Measurements from ENCODE around the gene ARL14EP.

The ARL14EP gene

GRCh38 chr11:30304620-30305019 is 18.3 kb upstream of the ARL14EP start:
- Histone ChIP-seq H3K27ac (ENCODE audit: low read depth, low read length) (no peak overlapping the region), H3K9ac (ENCODE audit: low read length) (no peak overlapping the region), H3K4me2 (ENCODE audit: low read length) (no peak overlapping the region), H3K18ac (ENCODE audit: low read length) (no peak overlapping the region), H3K23ac (ENCODE audit: low read length) (no peak overlapping the region), H4K8ac (ENCODE audit: low read depth, low read length) (no peak overlapping the region), H3K56ac (ENCODE audit: low read length) (no peak overlapping the region), H2BK15ac (replicated peaks; ENCODE audit: low read depth) (no peak overlapping the region), H2AK5ac (ENCODE audit: low read length) (no peak overlapping the region), H3K4ac (ENCODE audit: low read depth, low read length) (no peak overlapping the region), H4K5ac (ENCODE audit: low read length) (no peak overlapping the region), H3K27me3 (ENCODE audit: insufficient read depth, low read length, poor library complexity) (no peaks in the 10 kb centered on the region), H3K79me1 (ENCODE audit: low read length) (no peaks in the 10 kb centered on the region), H3K4me1 (ENCODE audit: control insufficient read depth, low read depth, low read length) (no peaks in the 10 kb centered on the region), H2BK120ac (ENCODE audit: low read depth, low read length) (no peak overlapping the region), H2BK5ac (ENCODE audit: low read length) (no peak overlapping the region), H3K4me3 (ENCODE audit: low read length) (no peak overlapping the region), H3K36me3 (ENCODE audit: control insufficient read depth, insufficient read depth, low read length) (no peaks in the 10 kb centered on the region), H3K79me2 (ENCODE audit: control insufficient read depth, insufficient read depth, low read length) (no peaks in the 10 kb centered on the region)
- DNase-seq = no peak
- WGBS (ENCODE audit: extremely low coverage, insufficient coverage, low lambda C conversion rate) = no CpG with 5 or more reads among the region's 1 CpG

- H3K4ac ChIP-seq (ENCODE audit: low read depth, low read length) = no peak overlapping the region
- no CpG with 5 or more reads among the region's 1 CpG for WGBS (ENCODE audit: extremely low coverage, insufficient coverage, low lambda C conversion rate)
- H2BK15ac ChIP-seq (replicated peaks; ENCODE audit: low read depth) = no peak overlapping the region
These were observed 12.3 kb upstream of the ARL14EP start for GRCh38 chr11:30310623-30311022.

GRCh38 chr11:30311189-30311588 is 11.7 kb upstream of the ARL14EP start:
- Histone ChIP-seq H2BK120ac (ENCODE audit: low read depth, low read length) (no peak overlapping the region), H3K4me2 (ENCODE audit: low read length) (no peak overlapping the region), H3K79me1 (ENCODE audit: low read length) (no peaks in the 10 kb centered on the region), H3K9ac (ENCODE audit: low read length) (no peak overlapping the region), H3K18ac (ENCODE audit: low read length) (no peak overlapping the region), H3K4me1 (ENCODE audit: control insufficient read depth, low read depth, low read length) (no peaks in the 10 kb centered on the region), H2AK5ac (ENCODE audit: low read length) (no peak overlapping the region), H3K27me3 (ENCODE audit: insufficient read depth, low read length, poor library complexity) (no peaks in the 10 kb centered on the region), H2BK5ac (ENCODE audit: low read length) (no peak overlapping the region), H4K8ac (ENCODE audit: low read depth, low read length) (no peak overlapping the region), H4K5ac (ENCODE audit: low read length) (no peak overlapping the region), H3K23ac (ENCODE audit: low read length) (no peak overlapping the region), H2BK15ac (replicated peaks; ENCODE audit: low read depth) (no peak overlapping the region), H3K36me3 (ENCODE audit: control insufficient read depth, insufficient read depth, low read length) (no peaks in the 10 kb centered on the region), H3K79me2 (ENCODE audit: control insufficient read depth, insufficient read depth, low read length) (no peaks in the 10 kb centered on the region), H3K27ac (ENCODE audit: low read depth, low read length) (no peak overlapping the region), H3K4ac (ENCODE audit: low read depth, low read length) (no peak overlapping the region), H3K4me3 (ENCODE audit: low read length) (no peak overlapping the region), H3K56ac (ENCODE audit: low read length) (no peak overlapping the region)
- no peak for DNase-seq
- WGBS (ENCODE audit: extremely low coverage, insufficient coverage, low lambda C conversion rate) = no CpG with 5 or more reads among the region's 2 CpGs

More at GRCh38 chr11:30310623-30311022, 12.3 kb upstream of the ARL14EP start:
- no peak overlapping the region for H3K23ac ChIP-seq (ENCODE audit: low read length)
- H3K27me3 ChIP-seq (ENCODE audit: insufficient read depth, low read length, poor library complexity) = no peaks in the 10 kb centered on the region
- no peak overlapping the region for H3K56ac ChIP-seq (ENCODE audit: low read length)
- H3K36me3 ChIP-seq (ENCODE audit: control insufficient read depth, insufficient read depth, low read length) = no peaks in the 10 kb centered on the region
- H3K79me1 ChIP-seq (ENCODE audit: low read length) = no peaks in the 10 kb centered on the region
- DNase-seq = no peak
- H3K4me3 ChIP-seq (ENCODE audit: low read length) = no peak overlapping the region
- no peak overlapping the region for H2BK5ac ChIP-seq (ENCODE audit: low read length)
- H3K79me2 ChIP-seq (ENCODE audit: control insufficient read depth, insufficient read depth, low read length) = no peaks in the 10 kb centered on the region
- H3K4me1 ChIP-seq (ENCODE audit: control insufficient read depth, low read depth, low read length) = no peaks in the 10 kb centered on the region
- no peak overlapping the region for H4K5ac ChIP-seq (ENCODE audit: low read length)
- no peak overlapping the region for H3K4me2 ChIP-seq (ENCODE audit: low read length)
- no peak overlapping the region for H2AK5ac ChIP-seq (ENCODE audit: low read length)
- H2BK120ac ChIP-seq (ENCODE audit: low read depth, low read length) = no peak overlapping the region
- no peak overlapping the region for H3K27ac ChIP-seq (ENCODE audit: low read depth, low read length)
- no peak overlapping the region for H4K8ac ChIP-seq (ENCODE audit: low read depth, low read length)
- H3K9ac ChIP-seq (ENCODE audit: low read length) = no peak overlapping the region
- no peak overlapping the region for H3K18ac ChIP-seq (ENCODE audit: low read length)

- Histone ChIP-seq H3K18ac (ENCODE audit: low read length) (no peak overlapping the region), H3K79me2 (ENCODE audit: control insufficient read depth, insufficient read depth, low read length) (no peaks in the 10 kb centered on the region), H2BK15ac (replicated peaks; ENCODE audit: low read depth) (no peak overlapping the region), H3K4ac (ENCODE audit: low read depth, low read length) (no peak overlapping the region), H3K4me2 (ENCODE audit: low read length) (no peak overlapping the region), H3K56ac (ENCODE audit: low read length) (no peak overlapping the region), H3K79me1 (ENCODE audit: low read length) (no peaks in the 10 kb centered on the region), H3K27ac (ENCODE audit: low read depth, low read length) (no peak overlapping the region), H3K27me3 (ENCODE audit: insufficient read depth, low read length, poor library complexity) (no peaks in the 10 kb centered on the region), H3K4me3 (ENCODE audit: low read length) (no peak overlapping the region), H2BK5ac (ENCODE audit: low read length) (no peak overlapping the region), H3K36me3 (ENCODE audit: control insufficient read depth, insufficient read depth, low read length) (no peaks in the 10 kb centered on the region), H2AK5ac (ENCODE audit: low read length) (no peak overlapping the region), H3K9ac (ENCODE audit: low read length) (no peak overlapping the region), H4K5ac (ENCODE audit: low read length) (no peak overlapping the region), H2BK120ac (ENCODE audit: low read depth, low read length) (no peak overlapping the region), H3K23ac (ENCODE audit: low read length) (no peak overlapping the region), H3K4me1 (ENCODE audit: control insufficient read depth, low read depth, low read length) (no peaks in the 10 kb centered on the region), H4K8ac (ENCODE audit: low read depth, low read length) (no peak overlapping the region)
- no CpG with 5 or more reads among the region's 1 CpG for WGBS (ENCODE audit: extremely low coverage, insufficient coverage, low lambda C conversion rate)
- DNase-seq = no peak
These were observed 10.7 kb upstream of the ARL14EP start for GRCh38 chr11:30312243-30312642.

- Histone ChIP-seq H3K18ac (ENCODE audit: low read length) (no peak overlapping the region), H3K56ac (ENCODE audit: low read length) (no peak overlapping the region), H2BK15ac (replicated peaks; ENCODE audit: low read depth) (no peak overlapping the region), H3K4me2 (ENCODE audit: low read length) (no peak overlapping the region), H3K23ac (ENCODE audit: low read length) (no peak overlapping the region), H3K79me2 (ENCODE audit: control insufficient read depth, insufficient read depth, low read length) (no peaks in the 10 kb centered on the region), H3K27me3 (ENCODE audit: insufficient read depth, low read length, poor library complexity) (no peaks in the 10 kb centered on the region), H3K4me1 (ENCODE audit: control insufficient read depth, low read depth, low read length) (no peaks in the 10 kb centered on the region), H3K36me3 (ENCODE audit: control insufficient read depth, insufficient read depth, low read length) (no peaks in the 10 kb centered on the region), H3K9ac (ENCODE audit: low read length) (no peak overlapping the region), H2AK5ac (ENCODE audit: low read length) (no peak overlapping the region), H3K27ac (ENCODE audit: low read depth, low read length) (no peak overlapping the region), H4K8ac (ENCODE audit: low read depth, low read length) (no peak overlapping the region), H3K4ac (ENCODE audit: low read depth, low read length) (no peak overlapping the region), H4K5ac (ENCODE audit: low read length) (no peak overlapping the region), H2BK5ac (ENCODE audit: low read length) (no peak overlapping the region), H3K4me3 (ENCODE audit: low read length) (no peak overlapping the region), H3K79me1 (ENCODE audit: low read length) (no peaks in the 10 kb centered on the region), H2BK120ac (ENCODE audit: low read depth, low read length) (no peak overlapping the region)
- no CpG with 5 or more reads among the region's 2 CpGs for WGBS (ENCODE audit: extremely low coverage, insufficient coverage, low lambda C conversion rate)
- DNase-seq = no peak
These were observed 9.3 kb upstream of the ARL14EP start for GRCh38 chr11:30313580-30313979.

- Histone ChIP-seq H2BK15ac (replicated peaks; ENCODE audit: low read depth) (no peak overlapping the region), H3K23ac (ENCODE audit: low read length) (no peak overlapping the region), H3K79me1 (ENCODE audit: low read length) (no peaks in the 10 kb centered on the region), H2BK5ac (ENCODE audit: low read length) (no peak overlapping the region), H3K36me3 (ENCODE audit: control insufficient read depth, insufficient read depth, low read length) (no peaks in the 10 kb centered on the region), H3K27me3 (ENCODE audit: insufficient read depth, low read length, poor library complexity) (no peaks in the 10 kb centered on the region), H3K79me2 (ENCODE audit: control insufficient read depth, insufficient read depth, low read length) (no peaks in the 10 kb centered on the region), H3K18ac (ENCODE audit: low read length) (no peak overlapping the region), H3K56ac (ENCODE audit: low read length) (no peak overlapping the region), H4K8ac (ENCODE audit: low read depth, low read length) (no peak overlapping the region), H3K4me2 (ENCODE audit: low read length) (no peak overlapping the region), H3K4me3 (ENCODE audit: low read length) (no peak overlapping the region), H3K27ac (ENCODE audit: low read depth, low read length) (no peak overlapping the region), H2AK5ac (ENCODE audit: low read length) (no peak overlapping the region), H4K5ac (ENCODE audit: low read length) (no peak overlapping the region), H3K4me1 (ENCODE audit: control insufficient read depth, low read depth, low read length) (no peaks in the 10 kb centered on the region), H3K4ac (ENCODE audit: low read depth, low read length) (no peak overlapping the region), H3K9ac (ENCODE audit: low read length) (no peak overlapping the region), H2BK120ac (ENCODE audit: low read depth, low read length) (no peak overlapping the region)
- no peak for DNase-seq
These were observed 8.3 kb upstream of the ARL14EP start for GRCh38 chr11:30314625-30315024.
